ENCODE data around the gene C2CD4D.

Gene C2CD4D

GRCh38 chr1:151801310-151801820 lies 38.3 kb downstream of the C2CD4D start:
- H3K4me3 ChIP-seq (replicated peaks; ENCODE audit: low read depth, low read length) = no peak overlapping the region
- TF ChIP-seq CTCF (IDR thresholded peaks at IDR 0.05; ENCODE audit: low read length, missing control alignments) = no peak

GRCh38 chr1:151800830-151801229 lies 38.8 kb downstream of the C2CD4D start:
- H3K4me3 ChIP-seq (replicated peaks; ENCODE audit: low read depth, low read length) = no peak overlapping the region
- no peak for TF ChIP-seq CTCF (IDR thresholded peaks at IDR 0.05; ENCODE audit: low read length, missing control alignments)
- DNase-seq (ENCODE audit: low read depth) = no peak

More at GRCh38 chr1:151801310-151801820, 38.3 kb downstream of the C2CD4D start:
- DNase-seq (ENCODE audit: low read depth) = no peak

GRCh38 chr1:151799179-151800022 lies 40.2 kb downstream of the C2CD4D start:
- TF ChIP-seq CTCF (IDR thresholded peaks at IDR 0.05; ENCODE audit: low read length, missing control alignments) = no peak
- DNase-seq (ENCODE audit: low read depth) = no peak
- H3K4me3 ChIP-seq (replicated peaks; ENCODE audit: low read depth, low read length) = no peak overlapping the region

- no peak for DNase-seq (ENCODE audit: low read depth)
- H3K4me3 ChIP-seq (replicated peaks; ENCODE audit: low read depth, low read length) = no peak overlapping the region
- TF ChIP-seq CTCF (IDR thresholded peaks at IDR 0.05; ENCODE audit: low read length, missing control alignments) = no peak
Observed at GRCh38 chr1:151798571-151798970, 41.0 kb downstream of the C2CD4D start.

GRCh38 chr1:151790940-151791651 lies 48.5 kb downstream of the C2CD4D start:
- DNase-seq (ENCODE audit: low read depth) = no peak
- no peak for TF ChIP-seq CTCF (IDR thresholded peaks at IDR 0.05; ENCODE audit: low read length, missing control alignments)
- H3K4me3 ChIP-seq (replicated peaks; ENCODE audit: low read depth, low read length) = peak overlapping the region; percentile 75

GRCh38 chr1:151790071-151790939 lies 49.3 kb downstream of the C2CD4D start, which contains the start of gene TDRKH:
TSS of gene TDRKH (minus strand) at chr1:151790500. CDS start at chr1:151783022, 7,478 bp downstream.
- peak; percentile 8 for TF ChIP-seq CTCF (IDR thresholded peaks at IDR 0.05; ENCODE audit: low read length, missing control alignments)
- H3K4me3 ChIP-seq (replicated peaks; ENCODE audit: low read depth, low read length) = peak within 1 kb of the TSS; percentile 75
- peak; percentile 99 for DNase-seq (ENCODE audit: low read depth)
